BLaER1 treated with 17β-estradiol and CSF1 and Interleukin-3, amounts not matched to agents 10 nM and 100 nM (cell line): ENCODE results near the gene PIK3R6.
A peak's percentile ranks its signal among the peaks of the same experiment; 100 is the strongest.

Source experiments
- H3K27ac ChIP-seq, 11 experiments: shearing (Covaris generic); formaldehyde crosslinking; 2 replicates each; pipeline ENCODE4 v1.8.1; 2022
- H3K27me3 ChIP-seq, 11 experiments: shearing (Covaris generic); formaldehyde crosslinking; 2 replicates each; pipeline ENCODE4 v1.8.1; 2022
- H3K36me3 ChIP-seq, 11 experiments: shearing (Covaris generic); formaldehyde crosslinking; 2 replicates each; pipeline ENCODE4 v1.8.1; 2022
- H3K4me1 ChIP-seq, 10 experiments: shearing (Covaris generic); formaldehyde crosslinking; 2 replicates each; pipeline ENCODE4 v1.8.1; 2022
- H3K4me2 ChIP-seq, 11 experiments: shearing (Covaris generic); formaldehyde crosslinking; 2 replicates each; pipeline ENCODE4 v1.8.1; 2022
- H3K4me3 ChIP-seq, 10 experiments: shearing (Covaris generic); formaldehyde crosslinking; 2 replicates each; pipeline ENCODE4 v1.8.1; 2022
- H3K9ac ChIP-seq, 11 experiments: shearing (Covaris generic); formaldehyde crosslinking; 2 replicates each; pipeline ENCODE4 v1.8.1; 2022
- H3K9me3 ChIP-seq, 11 experiments: shearing (Covaris generic); formaldehyde crosslinking; replicated peaks in 1 of 11; 2 replicates each; pipeline ENCODE4 v1.8.1; 2022
- H4K20me1 ChIP-seq, 11 experiments: shearing (Covaris generic); formaldehyde crosslinking; 2 replicates each; pipeline ENCODE4 v1.8.1; 2022
- Cebpa-rat ChIP-seq, 11 experiments: shearing (Covaris generic); IDR thresholded peaks; 2 replicates each; pipeline ENCODE4 v1.8.1; 2022

PIK3R6 gene

DNA sequence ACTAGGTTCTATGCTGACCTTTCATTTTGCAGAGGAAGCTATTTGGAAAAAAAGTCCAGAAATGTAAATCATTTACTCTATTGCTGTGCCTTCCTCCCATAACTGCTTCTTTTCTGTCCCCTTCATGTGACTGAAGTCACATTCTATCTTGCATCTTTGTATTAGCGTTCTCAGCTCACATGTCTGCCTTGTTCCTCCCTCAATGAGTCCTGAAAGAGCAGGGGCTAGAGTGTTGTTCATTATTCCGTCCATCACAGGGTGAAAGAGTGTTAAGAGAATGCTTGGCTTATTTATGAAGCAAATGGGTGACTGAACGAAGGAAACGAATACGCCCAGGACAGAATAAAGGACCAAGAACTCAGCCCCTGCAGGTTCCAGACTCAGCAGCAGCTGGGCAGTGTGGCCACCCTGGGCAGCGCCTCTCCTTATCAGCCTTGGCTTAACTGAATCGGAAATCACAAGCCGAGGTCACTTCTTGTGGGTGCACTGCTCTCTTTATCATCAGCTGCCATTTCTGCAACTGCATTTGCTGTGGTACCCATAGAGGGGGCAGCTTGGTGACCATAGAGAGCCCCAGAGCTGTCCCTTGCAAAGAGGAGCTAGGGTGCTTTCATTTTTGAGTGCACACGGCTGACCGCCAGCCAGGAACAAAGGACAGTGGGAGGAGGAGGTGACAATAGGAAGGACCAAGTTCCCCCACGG is 1.8 kb upstream of the PIK3R6 start:
- Histone ChIP-seq H3K4me3 (no peak overlapping the region), H3K9ac (no peak overlapping the region; a peak in 1 of 22 replicates), H4K20me1 (peaks cover 0 to 12% (median 0%) of the 10 kb centered on the region in 11 experiments; a peak in 3 of 22 replicates), H3K4me1 (peaks cover 61 to 88% (median 66%) of the 10 kb centered on the region in 10 experiments), H3K36me3 (peaks cover 0 to 9% (median 4%) of the 10 kb centered on the region in 11 experiments; a peak in 8 of 22 replicates), H3K27ac (peak overlapping the region in 2 of 11 experiments; percentile 30 to 46; a peak in 3 of 22 replicates), H3K27me3 (no peaks in the 10 kb centered on the region), H3K9me3 (no peaks in the 10 kb centered on the region), H3K4me2 (peak overlapping the region in 4 of 11 experiments; percentile 98 to 99 (median 98); a peak in 7 of 22 replicates)
- no peak for TF ChIP-seq Cebpa-rat (IDR thresholded peaks at IDR 0.05)

DNA sequence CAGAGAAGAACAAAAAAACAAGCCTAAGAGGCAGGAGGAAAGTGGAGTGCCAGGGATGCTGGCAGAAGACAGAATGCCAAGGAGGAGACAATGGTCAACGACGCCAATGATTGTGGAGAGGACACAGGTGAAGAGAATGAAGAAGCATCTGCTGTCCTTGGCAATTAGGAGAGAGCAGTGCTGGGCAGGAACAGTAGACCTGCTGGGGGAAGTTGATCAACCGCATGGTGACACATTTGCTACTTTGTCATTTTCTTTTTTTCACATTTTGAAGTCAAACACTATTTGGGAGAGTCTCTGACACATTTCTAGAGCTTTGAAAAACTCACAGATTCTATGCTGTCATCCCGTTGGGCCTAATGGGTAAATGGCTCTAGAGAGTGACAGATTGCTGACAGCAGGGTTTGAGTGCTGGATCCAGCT is 1.1 kb upstream of the PIK3R6 start:
- Histone ChIP-seq H3K4me1 (peaks cover 53 to 88% (median 62%) of the 10 kb centered on the region in 10 experiments), H3K9ac (no peak overlapping the region; a peak in 1 of 22 replicates), H3K9me3 (no peaks in the 10 kb centered on the region), H3K36me3 (peaks cover 0 to 16% (median 11%) of the 10 kb centered on the region in 11 experiments; a peak in 11 of 22 replicates), H4K20me1 (peaks cover 0 to 19% (median 0%) of the 10 kb centered on the region in 11 experiments; a peak in 3 of 22 replicates), H3K27me3 (no peaks in the 10 kb centered on the region), H3K4me2 (peak overlapping the region in 6 of 11 experiments; percentile 80 to 99 (median 98); a peak in 10 of 22 replicates), H3K27ac (peak overlapping the region in 3 of 11 experiments; percentile 30 to 66 (median 46); a peak in 5 of 22 replicates), H3K4me3 (no peak overlapping the region)
- TF ChIP-seq Cebpa-rat (IDR thresholded peaks at IDR 0.05) = no peak

GRCh38 chr17:8868092-8868491 is 618 bp upstream of the PIK3R6 start:
- peak overlapping the region in 4 of 10 experiments; percentile 62 to 72 (median 66); a peak in 3 of 20 replicates for H3K4me3 ChIP-seq
- peaks cover 0 to 20% (median 11%) of the 10 kb centered on the region in 11 experiments; a peak in 11 of 22 replicates for H3K36me3 ChIP-seq
- peak overlapping the region; percentile 76 to 99 (median 88) for H3K4me2 ChIP-seq

GRCh38 chr17:8865811-8866210 is 1.7 kb downstream of the PIK3R6 start:
- peaks cover 59 to 95% (median 68%) of the 10 kb centered on the region in 10 experiments for H3K4me1 ChIP-seq
- H3K9ac ChIP-seq = peak overlapping the region; percentile 52 to 81 (median 74); a peak in 20 of 22 replicates
- TF ChIP-seq Cebpa-rat (IDR thresholded peaks at IDR 0.05) = no peak

More at GRCh38 chr17:8868092-8868491, 618 bp upstream of the PIK3R6 start:
- peak overlapping the region in 10 of 11 experiments; percentile 15 to 77 (median 66); a peak in 12 of 22 replicates for H3K27ac ChIP-seq
- H3K9me3 ChIP-seq = no peaks in the 10 kb centered on the region
- H3K4me1 ChIP-seq = peaks cover 49 to 88% (median 59%) of the 10 kb centered on the region in 10 experiments
- H4K20me1 ChIP-seq = peaks cover 0 to 22% (median 0%) of the 10 kb centered on the region in 11 experiments; a peak in 3 of 22 replicates
- H3K27me3 ChIP-seq = no peaks in the 10 kb centered on the region
- peak overlapping the region in 1 of 11 experiments; percentile 78; a peak in 2 of 22 replicates for H3K9ac ChIP-seq
- no peak for TF ChIP-seq Cebpa-rat (IDR thresholded peaks at IDR 0.05)

GRCh38 chr17:8865385-8865784 is 2.1 kb downstream of the PIK3R6 start:
- Histone ChIP-seq H3K27ac (peak overlapping the region; percentile 8 to 72 (median 64); a peak in 19 of 22 replicates), H3K9ac (peak overlapping the region; percentile 52 to 81 (median 74); a peak in 21 of 22 replicates), H3K36me3 (peaks cover 0 to 33% (median 11%) of the 10 kb centered on the region in 11 experiments; a peak in 11 of 22 replicates), H3K4me3 (peak overlapping the region in 8 of 10 experiments; percentile 25 to 77 (median 64); a peak in 15 of 20 replicates), H3K27me3 (no peaks in the 10 kb centered on the region), H3K4me2 (peak overlapping the region; percentile 76 to 99 (median 88)), H4K20me1 (peaks cover 0 to 35% (median 0%) of the 10 kb centered on the region in 11 experiments; a peak in 3 of 22 replicates), H3K9me3 (no peaks in the 10 kb centered on the region), H3K4me1 (peaks cover 63 to 97% (median 73%) of the 10 kb centered on the region in 10 experiments)
- no peak for TF ChIP-seq Cebpa-rat (IDR thresholded peaks at IDR 0.05)

More at GRCh38 chr17:8865811-8866210, 1.7 kb downstream of the PIK3R6 start:
- H3K36me3 ChIP-seq = peaks cover 0 to 33% (median 11%) of the 10 kb centered on the region in 11 experiments; a peak in 11 of 22 replicates
- no peaks in the 10 kb centered on the region for H3K27me3 ChIP-seq
- peak overlapping the region; percentile 8 to 72 (median 64); a peak in 19 of 22 replicates for H3K27ac ChIP-seq
- H3K4me2 ChIP-seq = peak overlapping the region; percentile 76 to 99 (median 88)
- peaks cover 0 to 35% (median 0%) of the 10 kb centered on the region in 11 experiments; a peak in 3 of 22 replicates for H4K20me1 ChIP-seq
- H3K9me3 ChIP-seq = no peaks in the 10 kb centered on the region
- peak overlapping the region in 8 of 10 experiments; percentile 25 to 77 (median 64); a peak in 15 of 20 replicates for H3K4me3 ChIP-seq

- no peak overlapping the region for H3K4me3 ChIP-seq
- H3K27me3 ChIP-seq = no peaks in the 10 kb centered on the region
- peaks cover 0 to 33% (median 11%) of the 10 kb centered on the region in 11 experiments; a peak in 11 of 22 replicates for H3K36me3 ChIP-seq
- H3K4me1 ChIP-seq = peaks cover 83 to 100% (median 91%) of the 10 kb centered on the region in 10 experiments
- peak overlapping the region; percentile 31 to 92 (median 84) for H3K4me2 ChIP-seq
- H4K20me1 ChIP-seq = peaks cover 0 to 35% (median 0%) of the 10 kb centered on the region in 11 experiments; a peak in 3 of 22 replicates
- H3K9me3 ChIP-seq = no peaks in the 10 kb centered on the region
- H3K27ac ChIP-seq = peak overlapping the region in 10 of 11 experiments; percentile 19 to 97 (median 95); a peak in 17 of 22 replicates
- no peak for TF ChIP-seq Cebpa-rat (IDR thresholded peaks at IDR 0.05)
- 0 out of 22 replicates have a peak overlapping the region, but pooled peaks of 1 of the 11 experiments have one; percentile 6 for H3K9ac ChIP-seq
Measured at GRCh38 chr17:8862213-8863056, 5.0 kb downstream of the PIK3R6 start.

DNA sequence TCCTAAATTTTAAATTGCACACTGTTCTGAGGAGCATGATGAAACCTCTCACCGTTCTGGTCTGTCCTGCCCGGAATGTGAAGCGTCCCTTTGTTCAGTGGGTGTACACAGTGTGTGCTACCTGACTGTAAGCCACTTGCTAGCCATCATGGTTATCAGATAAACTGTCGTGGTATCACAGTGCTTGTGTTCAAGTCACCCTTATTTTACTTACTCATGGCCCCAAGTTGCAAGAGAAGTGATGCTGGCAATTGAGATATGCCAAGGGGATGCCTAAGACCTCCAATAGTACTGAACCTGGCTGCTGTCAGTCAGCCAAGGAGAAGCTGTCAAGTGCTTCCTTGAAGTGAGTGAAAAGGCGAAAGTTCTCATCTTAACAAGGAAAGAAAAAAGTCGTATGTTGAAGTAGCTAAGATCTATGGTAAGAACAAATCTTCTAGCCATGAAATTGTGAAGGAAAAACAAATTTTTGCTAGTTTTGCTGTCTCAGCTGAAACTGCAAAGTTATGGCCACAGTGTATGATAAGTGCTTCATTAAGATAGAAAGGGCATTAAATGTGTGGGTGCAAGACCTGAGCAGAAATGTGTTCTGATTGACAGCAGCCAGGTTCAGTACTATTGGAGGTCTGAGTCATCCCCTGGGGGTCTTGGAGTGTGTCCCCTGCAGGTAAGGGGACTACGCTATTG is 5.8 kb downstream of the PIK3R6 start:
- peaks cover 0 to 33% (median 11%) of the 10 kb centered on the region in 11 experiments; a peak in 11 of 22 replicates for H3K36me3 ChIP-seq
- H3K27me3 ChIP-seq = no peaks in the 10 kb centered on the region
- peak overlapping the region in 1 of 10 experiments; percentile 14; a peak in 1 of 20 replicates for H3K4me3 ChIP-seq
- H3K9me3 ChIP-seq = no peaks in the 10 kb centered on the region
- TF ChIP-seq Cebpa-rat (IDR thresholded peaks at IDR 0.05) = 0 out of 22 replicates have a peak, but pooled peaks of 1 of the 11 experiments have one; percentile 5
- peaks cover 0 to 35% (median 0%) of the 10 kb centered on the region in 11 experiments; a peak in 3 of 22 replicates for H4K20me1 ChIP-seq
- H3K4me1 ChIP-seq = peaks cover 83 to 100% (median 92%) of the 10 kb centered on the region in 10 experiments
- peak overlapping the region; percentile 31 to 92 (median 84) for H3K4me2 ChIP-seq
- H3K27ac ChIP-seq = peak overlapping the region in 9 of 11 experiments; percentile 92 to 97 (median 95); a peak in 18 of 22 replicates
- H3K9ac ChIP-seq = peak overlapping the region in 8 of 11 experiments; percentile 6 to 68 (median 30); a peak in 12 of 22 replicates
